Mucosa of stomach (tissue), 1 donor: Measurements from ENCODE around the gene CEP120.
A peak's percentile ranks its signal among the peaks of the same experiment; 100 is the strongest.
"Not testable (repeated sequence)": the region's sequence is repeated elsewhere in the genome, so short reads cannot be mapped to it uniquely, and the experiment has no call there.

Experiments used
- H3K27me3 ChIP-seq: one replicate; pipeline ENCODE4 v1.7.0; 2013; ENCODE audit warnings: mild to moderate bottlenecking, low read length; ENCODE audit not compliant: control insufficient read depth, insufficient read depth
- H3K36me3 ChIP-seq: one replicate; pipeline ENCODE4 v1.7.0; 2013; ENCODE audit warnings: low read length; ENCODE audit not compliant: control insufficient read depth, insufficient read depth
- H3K4me1 ChIP-seq: one replicate; pipeline ENCODE4 v1.7.0; 2013; ENCODE audit warnings: mild to moderate bottlenecking, low read length; ENCODE audit not compliant: control insufficient read depth, insufficient read depth
- H3K4me3 ChIP-seq: one replicate; pipeline ENCODE4 v1.7.0; 2013; ENCODE audit warnings: low read length
- H3K9ac ChIP-seq: one replicate; pipeline ENCODE4 v1.7.0; 2013; ENCODE audit warnings: mild to moderate bottlenecking, low read length, moderate library complexity
- H3K9me3 ChIP-seq: one replicate; pipeline ENCODE4 v1.7.0; 2013; ENCODE audit warnings: mild to moderate bottlenecking, low read length, moderate library complexity; ENCODE audit not compliant: control insufficient read depth
- donor health status: Pancreatic carcinoma.

Gene CEP120

DNA sequence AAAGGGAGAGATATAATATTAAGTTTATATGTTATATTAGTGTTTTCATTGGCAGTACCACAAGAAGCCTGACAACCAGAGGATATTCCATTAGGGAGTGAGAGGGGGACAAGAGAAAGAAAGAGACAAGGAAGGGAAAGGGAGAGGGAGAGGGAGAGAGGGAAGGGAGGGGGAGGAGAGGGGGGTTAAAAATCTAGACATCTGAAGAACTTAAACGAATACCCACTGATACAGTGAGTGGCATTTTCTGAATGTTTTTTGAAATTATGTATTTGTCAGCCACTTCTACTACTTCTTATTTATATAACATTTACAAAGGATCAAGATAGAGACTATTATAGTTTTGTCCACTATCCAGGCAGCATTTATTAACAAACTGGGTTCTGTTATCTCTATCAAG lies 11.6 kb upstream of the CEP120 start:
- Histone ChIP-seq H3K9me3 (no peaks in the 10 kb centered on the region), H3K9ac (no peak overlapping the region), H3K4me3 (no peak overlapping the region), H3K36me3 (no peaks in the 10 kb centered on the region), H3K4me1 (peaks cover 13% of the 10 kb centered on the region), H3K27me3 (no peaks in the 10 kb centered on the region)

DNA sequence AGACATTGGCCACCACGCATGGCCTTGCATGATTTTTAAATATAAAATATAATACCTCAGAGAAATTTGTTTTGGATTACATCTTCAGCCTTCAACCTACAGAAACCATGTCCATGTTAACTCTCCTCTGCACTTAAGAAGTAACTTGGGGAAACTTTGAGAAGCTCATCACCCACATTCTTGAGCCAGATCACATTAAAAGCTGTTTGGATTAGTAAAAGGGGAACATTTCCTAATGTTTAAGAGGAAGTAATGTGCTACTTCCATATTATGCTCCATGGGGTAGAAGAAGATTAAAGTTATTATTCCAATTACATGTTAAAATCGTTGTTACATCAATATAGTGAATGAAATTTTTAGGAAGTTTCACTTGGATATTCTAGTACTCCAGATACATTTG lies 10.4 kb upstream of the CEP120 start:
- no peak overlapping the region for H3K9ac ChIP-seq
- no peak overlapping the region for H3K4me3 ChIP-seq
- H3K27me3 ChIP-seq = no peaks in the 10 kb centered on the region
- peaks cover 13% of the 10 kb centered on the region for H3K4me1 ChIP-seq
- H3K36me3 ChIP-seq = no peaks in the 10 kb centered on the region
- no peaks in the 10 kb centered on the region for H3K9me3 ChIP-seq

- H3K4me1 ChIP-seq = peaks cover 11% of the 10 kb centered on the region
- H3K36me3 ChIP-seq, H3K9me3 ChIP-seq, H3K27me3 ChIP-seq, H3K4me3 ChIP-seq, H3K9ac ChIP-seq: not testable (repeated sequence)
Observed at GRCh38 chr5:123430441-123430840, 7.2 kb upstream of the CEP120 start.

GRCh38 chr5:123429993-123430392 lies 6.8 kb upstream of the CEP120 start:
- H3K9ac ChIP-seq = no peak overlapping the region
- no peaks in the 10 kb centered on the region for H3K9me3 ChIP-seq
- peaks cover 11% of the 10 kb centered on the region for H3K4me1 ChIP-seq
- H3K27me3 ChIP-seq = no peaks in the 10 kb centered on the region
- H3K36me3 ChIP-seq = no peaks in the 10 kb centered on the region
- no peak overlapping the region for H3K4me3 ChIP-seq

DNA sequence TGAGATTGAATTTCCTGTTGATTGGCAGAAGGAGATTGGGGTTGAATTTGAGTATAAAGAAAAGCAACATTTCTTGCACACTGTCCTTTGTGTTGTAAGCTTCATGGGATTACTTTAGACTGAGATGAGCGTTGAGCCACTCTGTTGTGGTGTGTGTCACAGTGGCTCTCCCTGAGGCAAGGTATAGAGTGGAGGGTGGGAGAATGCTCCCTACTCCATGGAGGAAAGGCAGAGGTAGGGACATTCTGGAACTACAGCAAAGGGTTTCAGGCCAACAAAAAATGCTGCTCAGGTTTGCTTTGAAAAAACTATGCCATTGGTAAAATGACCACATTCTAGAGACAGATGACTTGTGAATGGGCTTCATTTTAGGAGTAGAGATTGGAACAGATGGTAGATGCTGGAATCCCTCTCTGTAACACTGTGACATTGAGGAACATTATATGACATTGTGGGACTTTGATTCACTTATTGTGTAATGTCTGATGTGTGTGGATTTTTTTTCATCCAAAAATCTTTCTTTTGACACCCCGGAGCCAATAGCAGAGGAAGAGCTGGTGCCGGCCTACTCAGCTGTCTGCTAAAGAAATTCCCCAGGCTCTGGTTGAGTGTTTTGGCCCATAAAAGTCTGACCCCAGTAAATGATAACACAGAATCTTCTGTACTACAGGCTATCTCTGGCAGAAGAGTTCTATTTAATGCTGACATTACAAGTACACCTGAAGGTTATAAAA lies 6.2 kb upstream of the CEP120 start:
- H3K36me3 ChIP-seq = no peaks in the 10 kb centered on the region
- no peak overlapping the region for H3K4me3 ChIP-seq
- H3K4me1 ChIP-seq = peaks cover 12% of the 10 kb centered on the region
- H3K27me3 ChIP-seq = no peaks in the 10 kb centered on the region
- H3K9me3 ChIP-seq = no peaks in the 10 kb centered on the region
- no peak overlapping the region for H3K9ac ChIP-seq

DNA sequence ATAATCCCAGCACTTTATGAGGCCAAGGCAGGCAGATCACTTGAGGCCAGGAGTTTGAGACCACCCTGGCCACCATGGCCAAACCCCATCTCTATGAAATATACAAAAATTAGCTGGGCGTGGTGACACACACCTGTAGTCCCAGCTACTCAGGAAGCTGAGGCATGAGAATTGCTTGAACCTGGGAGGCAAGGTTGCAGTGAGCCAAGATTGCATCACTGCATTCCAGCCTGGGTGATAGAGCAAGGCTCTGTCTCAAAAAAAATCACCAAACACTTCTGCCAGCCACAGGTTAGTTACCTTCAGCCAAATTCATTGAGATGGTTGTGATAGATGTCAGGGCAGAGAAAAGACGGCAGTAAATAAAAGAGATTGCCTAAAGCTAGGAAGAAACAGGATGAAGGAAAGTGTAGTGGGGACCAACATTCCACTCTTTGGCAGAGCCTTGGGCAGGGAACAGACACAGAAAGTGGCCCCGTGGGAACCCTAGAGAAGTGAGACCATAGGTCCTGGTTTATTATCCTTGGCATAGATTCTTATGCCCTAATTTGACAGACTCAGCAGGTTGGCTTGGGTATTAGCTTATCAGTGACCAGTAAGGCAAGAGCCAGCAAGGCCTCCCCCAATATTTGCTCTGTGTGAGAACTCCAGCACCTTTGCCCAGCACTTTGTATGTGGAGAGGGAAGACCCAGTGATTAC lies 5.5 kb upstream of the CEP120 start:
- Histone ChIP-seq H3K27me3 (no peaks in the 10 kb centered on the region), H3K4me3 (no peak overlapping the region), H3K9ac (no peak overlapping the region), H3K36me3 (no peaks in the 10 kb centered on the region), H3K9me3 (no peaks in the 10 kb centered on the region), H3K4me1 (peaks cover 17% of the 10 kb centered on the region)

- Histone ChIP-seq H3K9ac (no peak overlapping the region), H3K9me3 (no peaks in the 10 kb centered on the region), H3K27me3 (no peaks in the 10 kb centered on the region), H3K36me3 (no peaks in the 10 kb centered on the region), H3K4me1 (peaks cover 17% of the 10 kb centered on the region), H3K4me3 (no peak overlapping the region)
Observed at GRCh38 chr5:123427281-123427680, 4.1 kb upstream of the CEP120 start.

DNA sequence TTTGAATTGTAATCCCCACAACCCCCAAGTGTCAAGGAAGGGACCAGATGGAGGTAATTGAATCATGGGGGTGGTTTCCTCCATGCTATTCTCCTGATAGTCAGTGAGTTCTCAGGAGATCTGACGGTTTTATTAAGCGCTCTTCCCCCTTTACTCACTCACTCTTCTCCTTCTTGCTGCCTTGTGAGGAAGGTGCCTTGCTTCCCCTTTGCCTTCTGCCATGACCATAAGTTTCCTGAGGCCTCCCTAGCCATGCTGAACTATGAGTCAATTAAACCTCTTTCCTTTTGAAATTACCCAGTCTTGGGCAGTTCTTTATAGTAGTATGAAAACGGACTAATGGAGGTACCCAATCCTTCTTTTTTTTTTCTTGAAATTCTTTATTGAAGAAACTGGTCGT lies 2.2 kb upstream of the CEP120 start:
- Histone ChIP-seq H3K27me3 (no peaks in the 10 kb centered on the region), H3K36me3 (no peaks in the 10 kb centered on the region), H3K4me3 (no peak overlapping the region), H3K4me1 (peaks cover 17% of the 10 kb centered on the region), H3K9me3 (no peaks in the 10 kb centered on the region), H3K9ac (no peak overlapping the region)

- Histone ChIP-seq H3K9ac (peak overlapping the region; percentile 81), H3K36me3 (no peaks in the 10 kb centered on the region)
Observed at GRCh38 chr5:123422433-123423277, 548 bp downstream of the CEP120 start.

DNA sequence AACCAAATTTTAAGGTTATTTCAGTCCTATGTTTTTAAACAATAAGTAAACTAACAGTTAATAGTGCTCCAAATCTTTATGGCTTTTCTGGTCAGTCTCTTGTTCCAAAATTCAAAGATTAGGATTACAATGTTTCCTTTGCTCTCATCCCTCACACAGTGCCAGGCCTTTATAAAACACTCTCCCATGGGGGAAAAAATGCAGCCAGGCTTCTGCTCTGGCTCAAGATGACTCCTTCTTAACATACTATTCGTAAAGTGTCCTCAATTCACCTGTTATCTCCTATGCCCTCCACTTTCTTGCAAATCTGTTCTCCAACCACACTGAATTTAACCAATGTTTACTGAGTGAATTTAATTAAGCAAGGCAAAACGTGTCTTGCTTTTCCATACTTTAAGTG lies 1.4 kb downstream of the CEP120 start:
- peak overlapping the region; percentile 81 for H3K9ac ChIP-seq
- peaks cover 6% of the 10 kb centered on the region for H3K4me1 ChIP-seq
- H3K4me3 ChIP-seq = peak overlapping the region; percentile 53
- no peaks in the 10 kb centered on the region for H3K9me3 ChIP-seq
- no peaks in the 10 kb centered on the region for H3K27me3 ChIP-seq
- no peaks in the 10 kb centered on the region for H3K36me3 ChIP-seq

More at GRCh38 chr5:123422433-123423277, 548 bp downstream of the CEP120 start:
- H3K4me3 ChIP-seq = peak overlapping the region; percentile 53
- peaks cover 6% of the 10 kb centered on the region for H3K4me1 ChIP-seq
- H3K9me3 ChIP-seq = no peaks in the 10 kb centered on the region
- H3K27me3 ChIP-seq = no peaks in the 10 kb centered on the region

DNA sequence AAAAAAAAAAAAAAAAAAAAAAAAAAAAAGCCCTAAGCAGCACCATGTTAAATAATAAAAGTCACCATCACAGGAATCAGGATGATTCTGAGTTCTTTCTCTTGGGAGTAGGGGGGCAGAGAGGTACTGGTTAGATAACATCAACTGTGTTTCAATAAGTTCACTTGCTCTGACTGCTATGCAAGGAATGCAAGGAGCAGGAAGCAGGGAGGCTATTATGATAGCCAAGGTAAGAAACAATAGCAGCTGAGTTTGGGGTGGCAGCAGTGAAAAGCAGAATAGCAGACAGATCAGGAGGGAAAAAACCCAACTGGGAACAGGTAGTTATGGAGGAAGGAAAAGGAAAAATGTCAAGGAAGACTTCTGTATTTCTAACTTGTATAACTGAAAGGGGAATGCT lies 8.2 kb downstream of the CEP120 start:
- no peaks in the 10 kb centered on the region for H3K27me3 ChIP-seq
- no peaks in the 10 kb centered on the region for H3K36me3 ChIP-seq
- no peaks in the 10 kb centered on the region for H3K4me1 ChIP-seq
- H3K4me3 ChIP-seq = no peak overlapping the region
- no peak overlapping the region for H3K9ac ChIP-seq
- no peaks in the 10 kb centered on the region for H3K9me3 ChIP-seq

- no peaks in the 10 kb centered on the region for H3K4me1 ChIP-seq
- no peaks in the 10 kb centered on the region for H3K27me3 ChIP-seq
- H3K9ac ChIP-seq = no peak overlapping the region
- no peak overlapping the region for H3K4me3 ChIP-seq
- no peaks in the 10 kb centered on the region for H3K9me3 ChIP-seq
- no peaks in the 10 kb centered on the region for H3K36me3 ChIP-seq
Observed at GRCh38 chr5:123412206-123412605, 11.0 kb downstream of the CEP120 start.
